Caco-2 (cell line): ENCODE results near the gene SUCLG1. TPM values are rescaled to one million over a fixed set of nuclear protein-coding genes. Genes with fewer than 3 reads are reported as not detected.

Experiments used
- BruUV-seq: library from RNA; stranded (reverse); fragments of 400-500 nt; replicated peaks from 2 replicates; lab custom pipeline; 2021; lab: Mats Ljungman, UMichigan
- CTCF ChIA-PET: fragments of 300-600 bp; sonication (Branson Sonifier 250); formaldehyde crosslinking; loops from one replicate; lab custom pipeline; 2022; ENCODE audit warnings: antibody characterized with exemption; lab: Charles Lee
- POLR2A ChIA-PET: fragments of 300-600 bp; sonication (Branson Sonifier 250); formaldehyde crosslinking; loops from one replicate; lab custom pipeline; 2022; ENCODE audit warnings: antibody characterized with exemption; lab: Charles Lee
- DNase-seq, 2 experiments: peaks; one replicate each; pipeline versions ENCODE4 v3.0.0 to v3.0.0-alpha.2; 2020 to 2022
- H3K27me3 ChIP-seq: replicated peaks from 2 replicates; pipeline ENCODE4 v1.6.0; 2011; ENCODE audit warnings: low read length; ENCODE audit not compliant: control insufficient read depth, insufficient read depth
- H3K36me3 ChIP-seq: 2 replicates; pipeline ENCODE4 v1.5.1; 2011; ENCODE audit warnings: low read length; ENCODE audit not compliant: control insufficient read depth, insufficient read depth
- H3K4me1 ChIP-seq: fragments of 250-450 bp; sonication (Bioruptor Pico); 2 replicates; pipeline ENCODE4 v1.5.1; 2020; ENCODE audit warnings: mild to moderate bottlenecking
- H3K4me3 ChIP-seq: 2 replicates; pipeline ENCODE4 v1.5.1; 2011; ENCODE audit warnings: low read depth, mild to moderate bottlenecking, control low read depth, low read length
- H3K9me3 ChIP-seq: fragments of 250-450 bp; sonication (Bioruptor Pico); 2 replicates; pipeline ENCODE4 v1.5.1; 2020; ENCODE audit warnings: mild to moderate bottlenecking, moderate library complexity
- H3K27ac Mint-ChIP-seq: one replicate; pipeline ENCODE4 v1.8.0; 2022; ENCODE audit warnings: mixed read lengths; ENCODE audit not compliant: unreplicated experiment
- H3K27me3 Mint-ChIP-seq: one replicate; pipeline ENCODE4 v1.8.0; 2022; ENCODE audit warnings: mixed read lengths; ENCODE audit not compliant: insufficient read depth, unreplicated experiment
- H3K36me3 Mint-ChIP-seq: one replicate; pipeline ENCODE4 v1.8.0; 2022; ENCODE audit warnings: mild to moderate bottlenecking, mixed read lengths; ENCODE audit not compliant: insufficient read depth, unreplicated experiment
- H3K4me1 Mint-ChIP-seq: one replicate; pipeline ENCODE4 v1.8.0; 2022; ENCODE audit warnings: low read depth, mixed read lengths; ENCODE audit not compliant: unreplicated experiment
- H3K4me3 Mint-ChIP-seq: one replicate; pipeline ENCODE4 v1.8.0; 2022; ENCODE audit warnings: mild to moderate bottlenecking, moderate library complexity, mixed read lengths; ENCODE audit not compliant: unreplicated experiment
- H3K9me3 Mint-ChIP-seq: one replicate; pipeline ENCODE4 v1.8.0; 2022; ENCODE audit warnings: mixed read lengths; ENCODE audit not compliant: unreplicated experiment
- CTCF ChIP-seq, 2 experiments: fragments of 200-600 bp in 1 of 2; IDR thresholded peaks; 1 replicate in 1 of 2; 2 replicates in 1 of 2; pipeline versions ENCODE4 v1.5.1 to v1.8.0; 2011 to 2022; ENCODE audit warnings: antibody characterized with exemption in 1 of 2, control low read depth in 1 of 2, inconsistent platforms in 1 of 2, low read depth in 1 of 2, low read length in 1 of 2, mild to moderate bottlenecking in 1 of 2, moderate library complexity in 1 of 2; ENCODE audit not compliant: insufficient read depth in 1 of 2, severe bottlenecking in 1 of 2, unreplicated experiment in 1 of 2
- intact Hi-C: fragments of 100-400 bp; cut with micrococcal nuclease; formaldehyde crosslinking; loops from one replicate; pipeline ENCODE4 v1.10.0; 2022; ENCODE audit not compliant: unreplicated experiment
- total RNA-seq: library from RNA; stranded (reverse); gene quantifications from 2 replicates; pipeline ENCODE4 v1.2.3, GENCODE V29; 2022

The SUCLG1 gene
- total RNA-seq, 1 experiment from 2014 or later: 155 TPM

GRCh38 chr2:84456156-84456555 lies 2.9 kb downstream of the SUCLG1 start:
- no peak for DNase-seq
- Histone ChIP-seq H3K27me3 (no peaks in the 10 kb centered on the region), H3K36me3 (peaks cover 2% of the 10 kb centered on the region; the same call in 1 of the 2 replicates), H3K4me1 (peaks cover 23% of the 10 kb centered on the region), H3K9me3 (no peaks in the 10 kb centered on the region), H3K4me3 (no peak overlapping the region)
- ChIA-PET POLR2A (no interaction called here), CTCF (no interaction called here)
- Mint-ChIP-seq H3K4me3 (peak overlapping the region; percentile 21), H3K27me3 (no peaks in the 10 kb centered on the region), H3K27ac (peak overlapping the region; percentile 86), H3K9me3 (no peaks in the 10 kb centered on the region), H3K36me3 (peaks cover 5% of the 10 kb centered on the region), H3K4me1 (peaks cover 25% of the 10 kb centered on the region)
- TF ChIP-seq CTCF (IDR thresholded peaks at IDR 0.05; ENCODE audit: insufficient read depth in 1 of 2, low read depth in 1 of 2, low read length in 1 of 2, severe bottlenecking in 1 of 2, unreplicated experiment in 1 of 2): no peak
- no TSS peak for BruUV-seq
- intact Hi-C loops: no loop called here

- Histone ChIP-seq H3K9me3 (no peaks in the 10 kb centered on the region), H3K4me1 (peaks cover 17% of the 10 kb centered on the region), H3K36me3 (peaks cover 3% of the 10 kb centered on the region; the same call in 1 of the 2 replicates), H3K4me3 (no peak overlapping the region), H3K27me3 (no peaks in the 10 kb centered on the region)
- H3K27ac Mint-ChIP-seq: peak overlapping the region; percentile 60
- H3K27me3 Mint-ChIP-seq: no peaks in the 10 kb centered on the region
- H3K4me3 Mint-ChIP-seq: no peak overlapping the region
- no peaks in the 10 kb centered on the region for H3K9me3 Mint-ChIP-seq
- ChIA-PET CTCF (no interaction called here), POLR2A (no interaction called here)
- no peak for DNase-seq
- peaks cover 22% of the 10 kb centered on the region for H3K4me1 Mint-ChIP-seq
- intact Hi-C loops: no loop called here
- no TSS peak for BruUV-seq
- no peak for TF ChIP-seq CTCF (IDR thresholded peaks at IDR 0.05; ENCODE audit: insufficient read depth in 1 of 2, low read depth in 1 of 2, low read length in 1 of 2, severe bottlenecking in 1 of 2, unreplicated experiment in 1 of 2)
- peaks cover 5% of the 10 kb centered on the region for H3K36me3 Mint-ChIP-seq
Measured at GRCh38 chr2:84454581-84454980, 4.5 kb downstream of the SUCLG1 start.

- H3K4me3 Mint-ChIP-seq: no peak overlapping the region
- no peak overlapping the region for H3K4me3 ChIP-seq
- H3K36me3 Mint-ChIP-seq: peaks cover 11% of the 10 kb centered on the region
- no TSS peak for BruUV-seq
- no peaks in the 10 kb centered on the region for H3K9me3 ChIP-seq
- TF ChIP-seq CTCF (IDR thresholded peaks at IDR 0.05; ENCODE audit: insufficient read depth in 1 of 2, low read depth in 1 of 2, low read length in 1 of 2, severe bottlenecking in 1 of 2, unreplicated experiment in 1 of 2): no peak
- H3K27me3 Mint-ChIP-seq: no peaks in the 10 kb centered on the region
- H3K27me3 ChIP-seq: no peaks in the 10 kb centered on the region
- H3K9me3 Mint-ChIP-seq: no peaks in the 10 kb centered on the region
- H3K4me1 ChIP-seq: peaks cover 17% of the 10 kb centered on the region
- H3K27ac Mint-ChIP-seq: no peak overlapping the region
- intact Hi-C loops: no loop called here
- no peak for DNase-seq
- POLR2A ChIA-PET: no interaction called here
- peaks cover 19% of the 10 kb centered on the region for H3K4me1 Mint-ChIP-seq
- CTCF ChIA-PET: no interaction called here
- H3K36me3 ChIP-seq: peaks cover 3% of the 10 kb centered on the region; the same call in 1 of the 2 replicates
Measured at GRCh38 chr2:84452624-84453023, 6.5 kb downstream of the SUCLG1 start.
